Measurements from ENCODE around the gene TRUB1.

DNA sequence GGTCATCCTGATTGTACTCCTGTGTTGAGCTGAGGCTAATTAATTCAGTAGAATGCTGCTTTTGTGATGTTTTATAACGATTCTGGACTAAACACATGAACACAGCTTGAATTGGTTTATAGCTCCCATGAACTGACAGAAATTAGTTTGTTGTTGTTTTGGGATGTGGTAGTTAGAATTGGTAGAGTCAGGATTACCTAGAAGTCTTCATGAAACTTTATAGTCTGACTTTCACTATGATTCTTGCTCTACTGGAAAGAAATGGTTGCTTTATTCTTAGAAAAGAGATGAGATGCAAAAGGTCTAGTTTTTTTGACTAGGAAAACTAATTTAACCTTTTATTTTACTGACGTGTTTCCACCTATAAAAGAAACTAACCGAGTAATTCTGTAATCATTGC is 23.4 kb upstream of the TRUB1 start:
- TF ChIP-seq POLR2AphosphoS5 (IDR thresholded peaks at IDR 0.05) (no peak), CTCF (IDR thresholded peaks at IDR 0.05) (no peak)
